ENCODE data around the gene UBAP2L. TPM values are rescaled to one million over a fixed set of nuclear protein-coding genes. Genes with fewer than 3 reads are reported as not detected.

UBAP2L gene
- polyA plus RNA-seq, 1 donor (not counting 4 experiments of a cell fraction or from before 2014, with no cell fraction given), result 198 TPM

GRCh38 chr1:154176337-154176736 lies 44.4 kb upstream of the UBAP2L start:
- Histone ChIP-seq H3K9me1 (ENCODE audit: control insufficient read depth, extremely low read depth, insufficient read depth, low read length) (peaks cover 5% of the 10 kb centered on the region), H3K9me3 (ENCODE audit: control insufficient read depth, low read depth, low read length) (no peaks in the 10 kb centered on the region), H3K27ac (ENCODE audit: control insufficient read depth, insufficient read depth, low read length) (no peak overlapping the region), H3K4me3 (ENCODE audit: control insufficient read depth in 2 of 3, extremely low read depth in 1 of 3, insufficient read depth in 2 of 3, low read depth in 1 of 3, low read length in 3 of 3) (no peak overlapping the region), H3K4me1 (ENCODE audit: control insufficient read depth, extremely low read depth, insufficient read depth, low read length) (peaks cover 41% of the 10 kb centered on the region), H4K20me1 (ENCODE audit: control insufficient read depth, extremely low read depth, insufficient read depth, low read length) (peaks cover 70% of the 10 kb centered on the region), H3K4me2 (ENCODE audit: control insufficient read depth, extremely low read depth, insufficient read depth, low read depth, low read length) (no peak overlapping the region), H2AFZ (ENCODE audit: control insufficient read depth, low read length) (no peak overlapping the region), H3K79me2 (ENCODE audit: control insufficient read depth, insufficient read depth, low read length) (peaks cover 93% of the 10 kb centered on the region), H3K27me3 (ENCODE audit: control insufficient read depth, extremely low read depth, insufficient read depth, low read length) (no peaks in the 10 kb centered on the region), H3K9ac (ENCODE audit: control insufficient read depth, extremely low read depth, insufficient read depth, low read length) (no peak overlapping the region), H3K36me3 (ENCODE audit: control insufficient read depth in 2 of 2, extremely low read depth in 1 of 2, insufficient read depth in 2 of 2, low read length in 2 of 2) (peaks cover 30 to 45% of the 10 kb centered on the region in 2 experiments)
- DNase-seq (ENCODE audit: low read depth, low spot score) (no peak), FAIRE-seq (no peak)
- TF ChIP-seq EZH2 (IDR thresholded peaks at IDR 0.05; ENCODE audit: low read length) (no peak), CTCF (optimal IDR thresholded peaks at IDR 0.05 in 1 of 3, IDR thresholded peaks at IDR 0.05 in 1 of 3, conservative IDR thresholded peaks at IDR 0.05 in 1 of 3; ENCODE audit: extremely low read depth in 1 of 3, insufficient read depth in 2 of 3, low read length in 3 of 3) (no peak)
- dilution Hi-C loops (cut with MboI; ENCODE audit: extremely low pct_ligation_motif_present, low sequenced_read_pairs), result no loop called here

GRCh38 chr1:154178013-154178412 lies 42.7 kb upstream of the UBAP2L start:
- peaks cover 76% of the 10 kb centered on the region for H4K20me1 ChIP-seq (ENCODE audit: control insufficient read depth, extremely low read depth, insufficient read depth, low read length)
- TF ChIP-seq EZH2 (IDR thresholded peaks at IDR 0.05; ENCODE audit: low read length) (no peak), CTCF (optimal IDR thresholded peaks at IDR 0.05 in 1 of 3, IDR thresholded peaks at IDR 0.05 in 1 of 3, conservative IDR thresholded peaks at IDR 0.05 in 1 of 3; ENCODE audit: extremely low read depth in 1 of 3, insufficient read depth in 2 of 3, low read length in 3 of 3) (no peak)
- peak overlapping the region; percentile 34 for H3K4me2 ChIP-seq (ENCODE audit: control insufficient read depth, extremely low read depth, insufficient read depth, low read depth, low read length)
- DNase-seq (ENCODE audit: low read depth, low spot score) (no peak), FAIRE-seq (no peak)
- H3K9me1 ChIP-seq (ENCODE audit: control insufficient read depth, extremely low read depth, insufficient read depth, low read length), result peaks cover 5% of the 10 kb centered on the region
- no peak overlapping the region for H2AFZ ChIP-seq (ENCODE audit: control insufficient read depth, low read length)
- H3K4me3 ChIP-seq (ENCODE audit: control insufficient read depth in 2 of 3, extremely low read depth in 1 of 3, insufficient read depth in 2 of 3, low read depth in 1 of 3, low read length in 3 of 3), result no peak overlapping the region
- H3K79me2 ChIP-seq (ENCODE audit: control insufficient read depth, insufficient read depth, low read length), result peaks cover 94% of the 10 kb centered on the region
- no peaks in the 10 kb centered on the region for H3K9me3 ChIP-seq (ENCODE audit: control insufficient read depth, low read depth, low read length)
- peaks cover 15 to 29% of the 10 kb centered on the region in 2 experiments for H3K36me3 ChIP-seq (ENCODE audit: control insufficient read depth in 2 of 2, extremely low read depth in 1 of 2, insufficient read depth in 2 of 2, low read length in 2 of 2)
- H3K27ac ChIP-seq (ENCODE audit: control insufficient read depth, insufficient read depth, low read length), result no peak overlapping the region
- H3K27me3 ChIP-seq (ENCODE audit: control insufficient read depth, extremely low read depth, insufficient read depth, low read length), result no peaks in the 10 kb centered on the region
- dilution Hi-C loops (cut with MboI; ENCODE audit: extremely low pct_ligation_motif_present, low sequenced_read_pairs), result no loop called here
- no peak overlapping the region for H3K9ac ChIP-seq (ENCODE audit: control insufficient read depth, extremely low read depth, insufficient read depth, low read length)
- peaks cover 46% of the 10 kb centered on the region for H3K4me1 ChIP-seq (ENCODE audit: control insufficient read depth, extremely low read depth, insufficient read depth, low read length)

Measured in keratinocyte (primary cell).